IPS-15b (cell line): ENCODE results near the gene WASHC4.
"Not testable (repeated sequence)": the region's sequence is repeated elsewhere in the genome, so short reads cannot be mapped to it uniquely, and the experiment has no call there.

Experiments
- H3K27me3 ChIP-seq: one replicate; pipeline ENCODE4 v1.6.1; 2013; ENCODE audit warnings: low read length; ENCODE audit not compliant: control insufficient read depth, insufficient read depth
- H3K36me3 ChIP-seq: one replicate; pipeline ENCODE4 v1.6.1; 2013; ENCODE audit warnings: low read length; ENCODE audit not compliant: control insufficient read depth, insufficient read depth
- H3K4me1 ChIP-seq: one replicate; pipeline ENCODE4 v1.6.1; 2013; ENCODE audit warnings: mild to moderate bottlenecking, low read length; ENCODE audit not compliant: control insufficient read depth, insufficient read depth
- H3K4me3 ChIP-seq: one replicate; pipeline ENCODE4 v1.5.1; 2013; ENCODE audit warnings: low read depth, low read length
- H3K9ac ChIP-seq: one replicate; pipeline ENCODE4 v1.6.1; 2013; ENCODE audit warnings: low read depth, mild to moderate bottlenecking, low read length
- H3K9me3 ChIP-seq: one replicate; pipeline ENCODE4 v1.6.1; 2013; ENCODE audit warnings: mild to moderate bottlenecking, low read length; ENCODE audit not compliant: control insufficient read depth, insufficient read depth

Gene WASHC4

GRCh38 chr12:105175397-105175990 is 68.0 kb downstream of the WASHC4 start:
- Histone ChIP-seq H3K9ac (no peak overlapping the region), H3K4me3 (no peak overlapping the region), H3K27me3 (no peaks in the 10 kb centered on the region), H3K4me1 (no peaks in the 10 kb centered on the region), H3K9me3 (no peaks in the 10 kb centered on the region), H3K36me3 (no peaks in the 10 kb centered on the region)

- H3K36me3 ChIP-seq, result no peaks in the 10 kb centered on the region
- H3K27me3 ChIP-seq, result no peaks in the 10 kb centered on the region
- no peak overlapping the region for H3K9ac ChIP-seq
- no peaks in the 10 kb centered on the region for H3K9me3 ChIP-seq
- H3K4me3 ChIP-seq, result no peak overlapping the region
- no peaks in the 10 kb centered on the region for H3K4me1 ChIP-seq
Observed at GRCh38 chr12:105177208-105177607, 69.7 kb downstream of the WASHC4 start.

- H3K4me3 ChIP-seq, H3K4me1 ChIP-seq, H3K9ac ChIP-seq, H3K27me3 ChIP-seq, H3K36me3 ChIP-seq, H3K9me3 ChIP-seq: not testable (repeated sequence)
Observed at GRCh38 chr12:105179114-105179513, 71.6 kb downstream of the WASHC4 start.

GRCh38 chr12:105183406-105183805 is 75.9 kb downstream of the WASHC4 start:
- not testable (repeated sequence) for H3K9me3 ChIP-seq, H3K4me1 ChIP-seq, H3K27me3 ChIP-seq, H3K36me3 ChIP-seq, H3K4me3 ChIP-seq, H3K9ac ChIP-seq

GRCh38 chr12:105183976-105184375 is 76.4 kb downstream of the WASHC4 start:
- H3K4me3 ChIP-seq, H3K36me3 ChIP-seq, H3K27me3 ChIP-seq, H3K4me1 ChIP-seq, H3K9ac ChIP-seq, H3K9me3 ChIP-seq: not testable (repeated sequence)

GRCh38 chr12:105189293-105189692 is 81.8 kb downstream of the WASHC4 start:
- H3K4me1 ChIP-seq, result no peaks in the 10 kb centered on the region
- no peaks in the 10 kb centered on the region for H3K9me3 ChIP-seq
- no peak overlapping the region for H3K4me3 ChIP-seq
- no peaks in the 10 kb centered on the region for H3K27me3 ChIP-seq
- peaks cover 10% of the 10 kb centered on the region for H3K36me3 ChIP-seq
- H3K9ac ChIP-seq, result no peak overlapping the region

GRCh38 chr12:105190530-105190929 is 83.0 kb downstream of the WASHC4 start:
- Histone ChIP-seq H3K4me1 (no peaks in the 10 kb centered on the region), H3K9ac (no peak overlapping the region), H3K27me3 (no peaks in the 10 kb centered on the region), H3K4me3 (no peak overlapping the region), H3K9me3 (no peaks in the 10 kb centered on the region), H3K36me3 (peaks cover 7% of the 10 kb centered on the region)

GRCh38 chr12:105192624-105193225 is 85.2 kb downstream of the WASHC4 start:
- no peak overlapping the region for H3K9ac ChIP-seq
- H3K4me1 ChIP-seq, result no peaks in the 10 kb centered on the region
- H3K9me3 ChIP-seq, result no peaks in the 10 kb centered on the region
- peaks cover 7% of the 10 kb centered on the region for H3K36me3 ChIP-seq
- H3K4me3 ChIP-seq, result no peak overlapping the region
- H3K27me3 ChIP-seq, result no peaks in the 10 kb centered on the region

- H3K9ac ChIP-seq, result no peak overlapping the region
- H3K4me1 ChIP-seq, result no peaks in the 10 kb centered on the region
- H3K9me3 ChIP-seq, result no peaks in the 10 kb centered on the region
- peaks cover 9% of the 10 kb centered on the region for H3K36me3 ChIP-seq
- no peak overlapping the region for H3K4me3 ChIP-seq
- no peaks in the 10 kb centered on the region for H3K27me3 ChIP-seq
Observed at GRCh38 chr12:105194947-105195346, 87.4 kb downstream of the WASHC4 start.

GRCh38 chr12:105196090-105196489 is 88.6 kb downstream of the WASHC4 start:
- no peaks in the 10 kb centered on the region for H3K27me3 ChIP-seq
- peaks cover 4% of the 10 kb centered on the region for H3K36me3 ChIP-seq
- no peaks in the 10 kb centered on the region for H3K4me1 ChIP-seq
- H3K4me3 ChIP-seq, result no peak overlapping the region
- no peaks in the 10 kb centered on the region for H3K9me3 ChIP-seq
- H3K9ac ChIP-seq, result no peak overlapping the region

GRCh38 chr12:105198961-105199360 is 91.4 kb downstream of the WASHC4 start:
- Histone ChIP-seq H3K4me3 (no peak overlapping the region), H3K36me3 (peaks cover 4% of the 10 kb centered on the region), H3K4me1 (no peaks in the 10 kb centered on the region), H3K9me3 (no peaks in the 10 kb centered on the region), H3K27me3 (no peaks in the 10 kb centered on the region), H3K9ac (no peak overlapping the region)

GRCh38 chr12:105200385-105200784 is 92.9 kb downstream of the WASHC4 start:
- Histone ChIP-seq H3K27me3 (no peaks in the 10 kb centered on the region), H3K9me3 (no peaks in the 10 kb centered on the region), H3K9ac (no peak overlapping the region), H3K4me1 (no peaks in the 10 kb centered on the region), H3K36me3 (peaks cover 6% of the 10 kb centered on the region), H3K4me3 (no peak overlapping the region)
